ENCODE measurements around the gene ABCB9.
"Not testable (repeated sequence)": the region's sequence is repeated elsewhere in the genome, so short reads cannot be mapped to it uniquely, and the experiment has no call there.

Gene ABCB9

DNA sequence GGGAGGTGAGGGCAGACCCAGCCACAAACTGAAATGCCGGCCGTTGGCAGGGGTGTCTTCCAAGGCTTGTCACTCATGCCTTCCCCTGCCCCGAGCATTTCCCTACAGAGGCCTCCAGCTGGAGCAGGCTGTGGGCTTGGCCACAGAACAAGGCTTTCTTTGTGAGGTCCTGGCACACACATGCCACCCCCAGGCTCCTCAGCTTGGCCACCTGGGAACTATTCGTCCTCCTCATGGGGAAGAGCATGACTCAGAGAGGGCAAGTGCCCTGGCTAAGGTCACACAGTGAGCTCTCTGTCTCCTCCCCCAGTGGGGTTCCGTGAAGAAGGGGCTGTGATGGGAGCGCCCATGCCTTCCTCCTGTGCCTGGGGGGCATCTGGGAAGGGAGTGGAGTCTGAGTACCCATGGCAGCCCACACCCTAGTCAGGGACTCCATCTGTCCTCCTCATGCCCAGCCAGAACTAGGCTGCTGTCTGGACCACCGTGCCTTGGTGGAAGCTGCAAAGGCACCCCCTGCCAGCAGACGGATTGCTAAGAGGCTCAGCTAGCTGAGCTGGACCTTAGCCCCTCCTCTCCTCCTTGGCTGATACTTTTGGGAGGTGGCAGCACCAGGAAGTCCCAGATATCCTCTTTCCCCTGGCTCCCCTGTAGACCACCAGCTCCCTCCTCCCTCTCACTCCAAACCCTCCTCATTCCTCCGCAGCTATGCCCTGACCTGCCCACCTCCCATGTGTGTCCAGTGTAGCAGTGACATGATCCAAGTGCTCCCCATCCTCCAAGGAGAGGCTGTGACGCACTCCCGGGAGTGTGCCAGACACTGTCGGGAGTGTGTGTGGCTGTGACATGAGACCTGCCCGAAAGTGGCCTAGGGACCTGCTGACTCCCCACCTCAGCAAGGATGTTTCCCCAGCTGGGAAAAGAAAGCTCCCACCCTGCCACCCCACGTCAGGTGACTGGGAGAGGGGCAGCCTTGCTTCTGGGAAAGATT, 21.4 kb downstream of the ABCB9 start:
- no peak for DNase-seq
- Histone ChIP-seq H3K4me3 (ENCODE audit: low read depth, low read length) (no peak overlapping the region), H3K36me3 (replicated peaks) (no peaks in the 10 kb centered on the region), H3K27me3 (replicated peaks) (no peaks in the 10 kb centered on the region), H3K27ac (no peak overlapping the region)
- TF ChIP-seq, protein P1, sequence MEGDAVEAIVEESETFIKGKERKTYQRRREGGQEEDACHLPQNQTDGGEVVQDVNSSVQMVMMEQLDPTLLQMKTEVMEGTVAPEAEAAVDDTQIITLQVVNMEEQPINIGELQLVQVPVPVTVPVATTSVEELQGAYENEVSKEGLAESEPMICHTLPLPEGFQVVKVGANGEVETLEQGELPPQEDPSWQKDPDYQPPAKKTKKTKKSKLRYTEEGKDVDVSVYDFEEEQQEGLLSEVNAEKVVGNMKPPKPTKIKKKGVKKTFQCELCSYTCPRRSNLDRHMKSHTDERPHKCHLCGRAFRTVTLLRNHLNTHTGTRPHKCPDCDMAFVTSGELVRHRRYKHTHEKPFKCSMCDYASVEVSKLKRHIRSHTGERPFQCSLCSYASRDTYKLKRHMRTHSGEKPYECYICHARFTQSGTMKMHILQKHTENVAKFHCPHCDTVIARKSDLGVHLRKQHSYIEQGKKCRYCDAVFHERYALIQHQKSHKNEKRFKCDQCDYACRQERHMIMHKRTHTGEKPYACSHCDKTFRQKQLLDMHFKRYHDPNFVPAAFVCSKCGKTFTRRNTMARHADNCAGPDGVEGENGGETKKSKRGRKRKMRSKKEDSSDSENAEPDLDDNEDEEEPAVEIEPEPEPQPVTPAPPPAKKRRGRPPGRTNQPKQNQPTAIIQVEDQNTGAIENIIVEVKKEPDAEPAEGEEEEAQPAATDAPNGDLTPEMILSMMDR (IDR thresholded peaks at IDR 0.05; ENCODE audit: low read depth, low read length, missing control alignments): no peak
- in situ Hi-C loops (cut with HindIII; ENCODE audit: low pct_ligation_motif_present, low sequenced_read_pairs): no loop called here

GRCh38 chr12:122943196-122943595, 23.1 kb downstream of the ABCB9 start:
- no peaks in the 10 kb centered on the region for H3K27me3 ChIP-seq (replicated peaks)
- H3K4me3 ChIP-seq (ENCODE audit: low read depth, low read length): no peak overlapping the region
- no peaks in the 10 kb centered on the region for H3K36me3 ChIP-seq (replicated peaks)
- in situ Hi-C loops (cut with HindIII; ENCODE audit: low pct_ligation_motif_present, low sequenced_read_pairs): no loop called here
- H3K27ac ChIP-seq: no peak overlapping the region
- DNase-seq: no peak
- TF ChIP-seq, protein P1 (IDR thresholded peaks at IDR 0.05; ENCODE audit: low read depth, low read length, missing control alignments): no peak

DNA sequence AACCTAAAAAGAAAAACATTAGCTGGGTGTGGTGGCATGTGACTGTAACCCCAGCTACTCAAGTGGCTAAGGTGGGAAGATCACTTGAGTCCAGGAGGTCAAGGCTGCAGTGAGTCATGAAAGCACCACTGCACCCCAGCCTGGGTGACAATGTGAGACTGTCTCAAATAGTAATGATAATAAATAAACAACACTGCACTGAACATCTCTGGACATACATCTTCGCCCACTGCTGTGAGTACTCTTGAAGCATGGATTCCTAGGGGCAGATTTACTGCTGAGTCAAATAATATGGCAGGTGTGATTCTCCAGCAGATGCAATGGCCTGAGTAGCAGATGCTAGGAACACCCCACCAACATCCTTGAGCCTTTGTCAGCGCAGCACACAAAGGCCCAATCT, 23.6 kb downstream of the ABCB9 start:
- in situ Hi-C loops (cut with HindIII; ENCODE audit: low pct_ligation_motif_present, low sequenced_read_pairs): no loop called here
- TF ChIP-seq, protein P1 (IDR thresholded peaks at IDR 0.05; ENCODE audit: low read depth, low read length, missing control alignments): no peak
- Histone ChIP-seq H3K27me3 (replicated peaks) (no peaks in the 10 kb centered on the region), H3K27ac (no peak overlapping the region), H3K36me3 (replicated peaks) (no peaks in the 10 kb centered on the region), H3K4me3 (ENCODE audit: low read depth, low read length) (no peak overlapping the region)
- no peak for DNase-seq

- DNase-seq; in situ Hi-C loops (cut with HindIII; ENCODE audit: low pct_ligation_motif_present, low sequenced_read_pairs); H3K4me3 ChIP-seq (ENCODE audit: low read depth, low read length); H3K36me3 ChIP-seq (replicated peaks); H3K27me3 ChIP-seq (replicated peaks); H3K27ac ChIP-seq: not testable (repeated sequence)
Observed at GRCh38 chr12:122941351-122941750, 24.9 kb downstream of the ABCB9 start.

DNA sequence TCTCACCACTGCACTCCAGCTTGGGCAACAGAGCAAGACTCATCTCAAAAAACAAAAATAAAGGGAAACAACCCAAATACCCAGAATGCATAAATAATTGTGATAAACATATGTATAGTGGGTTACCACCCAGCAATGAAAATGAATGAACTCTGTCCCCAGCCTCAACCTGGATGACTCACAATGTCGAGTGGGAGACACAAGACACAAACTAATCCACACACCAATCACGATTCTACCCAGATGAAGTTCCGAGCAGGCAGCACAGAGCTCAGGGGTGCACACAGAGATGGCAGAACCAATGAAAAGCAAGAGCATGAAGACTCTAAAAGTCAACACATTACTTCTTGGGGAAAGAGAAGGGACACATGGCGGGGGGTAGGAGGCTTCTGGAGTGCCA, 27.1 kb downstream of the ABCB9 start:
- no peak overlapping the region for H3K4me3 ChIP-seq (ENCODE audit: low read depth, low read length)
- TF ChIP-seq, protein P1 (IDR thresholded peaks at IDR 0.05; ENCODE audit: low read depth, low read length, missing control alignments): no peak
- H3K27ac ChIP-seq: no peak overlapping the region
- DNase-seq: no peak
- H3K27me3 ChIP-seq (replicated peaks): no peaks in the 10 kb centered on the region
- H3K36me3 ChIP-seq (replicated peaks): no peaks in the 10 kb centered on the region
- in situ Hi-C loops (cut with HindIII; ENCODE audit: low pct_ligation_motif_present, low sequenced_read_pairs): no loop called here

DNA sequence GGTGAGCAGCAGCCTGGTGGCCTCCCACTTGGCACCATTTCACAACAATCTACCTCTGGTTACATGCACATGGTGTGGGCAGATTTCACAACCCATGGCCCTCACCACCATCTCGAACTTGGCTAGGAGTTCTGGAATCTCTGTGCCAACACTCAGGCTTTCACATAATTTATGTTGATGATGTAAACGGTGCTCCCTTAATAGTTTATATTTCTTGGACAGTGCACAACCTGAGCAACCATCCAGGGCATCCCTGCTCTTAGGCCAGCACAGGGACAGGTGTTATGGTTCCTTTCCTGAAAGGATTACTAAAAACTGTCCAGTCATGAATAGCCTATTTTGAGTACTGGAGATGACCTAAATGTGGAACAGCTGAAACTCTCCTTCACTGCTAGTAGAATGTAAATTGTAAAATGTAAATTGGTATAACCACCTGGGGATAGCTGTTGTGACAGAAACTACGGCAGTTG, 28.6 kb downstream of the ABCB9 start:
- Histone ChIP-seq H3K36me3 (replicated peaks) (no peaks in the 10 kb centered on the region), H3K27ac (no peak overlapping the region), H3K4me3 (ENCODE audit: low read depth, low read length) (no peak overlapping the region), H3K27me3 (replicated peaks) (no peaks in the 10 kb centered on the region)
- in situ Hi-C loops (cut with HindIII; ENCODE audit: low pct_ligation_motif_present, low sequenced_read_pairs): no loop called here
- TF ChIP-seq, protein P1 (IDR thresholded peaks at IDR 0.05; ENCODE audit: low read depth, low read length, missing control alignments): no peak
- DNase-seq: no peak
